Fibroblast of gingiva (primary cell): ENCODE data around the gene TRMT6.

Experiments used
- DNase-seq: peaks from one replicate; pipeline ENCODE4 v3.0.0-alpha.2; 2011; ENCODE audit warnings: low read depth

Gene TRMT6, protein sequence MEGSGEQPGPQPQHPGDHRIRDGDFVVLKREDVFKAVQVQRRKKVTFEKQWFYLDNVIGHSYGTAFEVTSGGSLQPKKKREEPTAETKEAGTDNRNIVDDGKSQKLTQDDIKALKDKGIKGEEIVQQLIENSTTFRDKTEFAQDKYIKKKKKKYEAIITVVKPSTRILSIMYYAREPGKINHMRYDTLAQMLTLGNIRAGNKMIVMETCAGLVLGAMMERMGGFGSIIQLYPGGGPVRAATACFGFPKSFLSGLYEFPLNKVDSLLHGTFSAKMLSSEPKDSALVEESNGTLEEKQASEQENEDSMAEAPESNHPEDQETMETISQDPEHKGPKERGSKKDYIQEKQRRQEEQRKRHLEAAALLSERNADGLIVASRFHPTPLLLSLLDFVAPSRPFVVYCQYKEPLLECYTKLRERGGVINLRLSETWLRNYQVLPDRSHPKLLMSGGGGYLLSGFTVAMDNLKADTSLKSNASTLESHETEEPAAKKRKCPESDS

DNA sequence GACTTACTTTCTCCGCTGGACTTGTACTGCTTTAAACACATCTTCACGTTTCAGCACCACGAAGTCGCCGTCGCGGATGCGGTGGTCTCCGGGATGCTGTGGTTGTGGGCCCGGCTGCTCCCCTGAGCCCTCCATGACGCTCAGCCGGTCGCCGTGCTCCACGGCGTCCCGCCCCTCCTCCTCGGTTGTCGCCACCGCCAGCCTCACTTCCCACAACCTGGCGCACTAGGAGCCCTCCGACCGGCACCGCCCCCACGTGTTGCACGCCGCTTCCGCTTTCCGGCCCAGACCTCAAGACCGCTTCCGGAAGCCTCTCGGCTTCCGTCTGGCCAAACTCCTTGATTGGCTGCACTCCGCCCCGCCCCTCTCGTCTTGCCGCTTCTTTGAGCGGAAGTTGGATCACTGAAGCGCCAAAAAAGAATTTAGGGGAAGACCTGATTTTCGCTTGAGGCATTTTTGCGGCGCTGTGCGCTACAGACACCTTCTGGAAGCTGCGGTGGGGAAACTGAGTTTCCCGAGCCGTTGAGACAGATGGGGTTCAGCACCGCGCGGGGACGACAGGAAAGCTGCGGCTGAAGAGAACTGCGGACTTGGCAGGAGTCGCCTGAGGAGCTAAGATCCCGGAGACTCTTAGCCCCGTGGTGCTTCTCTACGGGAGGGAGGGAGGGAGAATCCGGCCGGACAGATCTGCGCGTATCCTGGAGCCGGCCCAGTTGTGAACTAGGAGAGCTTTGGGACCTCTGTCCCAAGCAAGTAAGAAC lies at the start of gene TRMT6, which contains the start of gene MCM8:
Gene TRMT6 (minus strand): TSS at position 263 of the 761 bp plus-strand sequence. CDS start 128 bp downstream, at position 135.
Gene MCM8 (plus strand): TSS at position 382 of the 761 bp plus-strand sequence. CDS start 1,364 bp downstream, outside the sequence.
- peak; percentile 93 for DNase-seq

DNA sequence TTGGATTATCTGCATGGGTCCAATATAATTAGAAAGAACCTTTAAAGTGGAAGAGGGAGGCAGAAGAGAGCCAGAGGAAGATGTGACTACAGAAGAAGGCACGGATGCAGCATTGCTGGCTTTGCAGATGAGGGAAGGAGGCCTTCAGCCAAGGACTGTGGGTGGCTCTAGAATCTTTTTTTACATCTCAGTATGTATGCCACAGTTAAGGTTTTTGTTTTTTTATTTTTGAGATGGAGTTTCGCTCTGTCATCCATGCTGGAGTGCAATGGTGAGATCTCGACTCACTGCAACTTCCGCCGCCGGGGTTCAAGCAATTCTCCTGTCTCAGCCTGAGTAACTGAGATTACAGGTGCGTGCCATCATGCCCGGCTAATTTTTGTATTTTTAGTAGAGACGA lies 49.5 kb upstream of the TRMT6 start:
- DNase-seq: no peak

DNA sequence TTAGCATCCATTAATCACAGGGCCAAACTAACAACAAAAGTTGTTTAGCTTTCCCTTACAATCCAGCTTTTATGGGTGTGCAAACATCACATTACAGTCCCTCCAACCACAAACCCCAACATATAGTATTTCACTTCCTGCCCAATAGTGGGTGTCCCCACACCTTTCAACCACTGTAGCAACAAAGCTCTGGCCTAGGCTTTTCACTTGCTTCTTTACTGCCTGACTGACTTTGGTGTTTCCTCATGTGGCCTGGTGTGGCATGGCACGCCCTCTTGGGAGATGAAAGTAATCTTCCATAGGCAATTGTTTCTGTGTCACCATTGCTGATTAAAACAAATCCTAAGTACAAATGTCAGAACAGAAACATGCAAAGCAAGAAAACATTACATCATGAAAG lies 46.4 kb upstream of the TRMT6 start:
- no peak for DNase-seq

DNA sequence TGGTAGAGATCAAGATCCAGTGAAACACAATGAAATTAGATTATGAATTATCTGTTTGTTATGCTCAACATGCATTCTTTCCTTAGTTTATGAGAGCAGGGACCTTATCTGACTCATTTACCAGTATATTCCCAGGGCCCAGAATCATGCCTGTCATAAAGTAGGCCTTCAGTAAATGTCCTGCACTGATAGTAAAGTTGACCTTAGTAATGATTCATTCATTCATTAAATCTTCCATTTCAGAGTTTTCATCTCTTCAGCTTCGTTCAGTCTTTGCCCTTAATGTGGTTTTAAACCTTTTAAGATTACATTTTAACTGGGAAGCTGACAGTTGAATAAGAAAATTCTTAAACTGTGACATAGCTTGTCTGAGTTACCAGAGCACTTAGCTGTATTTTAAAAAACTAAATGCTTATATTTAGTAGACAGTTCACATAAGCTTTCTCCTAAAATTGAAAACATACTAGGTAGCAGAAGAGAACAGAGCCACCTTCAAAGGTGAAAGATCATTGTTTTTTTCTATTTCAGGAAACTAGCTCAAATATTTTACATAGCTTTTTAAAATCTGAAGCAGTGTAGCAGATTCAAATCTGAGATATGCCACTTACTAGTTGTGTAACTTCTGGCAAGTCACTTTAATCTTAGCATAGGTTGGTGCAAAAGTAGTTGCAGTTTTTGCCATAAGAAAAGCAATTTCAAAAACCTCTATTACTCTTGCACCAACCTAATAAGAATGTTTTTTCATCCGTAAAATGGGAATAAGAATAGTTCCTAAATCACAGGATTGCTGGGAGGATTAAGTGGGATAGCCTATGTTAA lies 41.5 kb upstream of the TRMT6 start:
- no peak for DNase-seq

DNA sequence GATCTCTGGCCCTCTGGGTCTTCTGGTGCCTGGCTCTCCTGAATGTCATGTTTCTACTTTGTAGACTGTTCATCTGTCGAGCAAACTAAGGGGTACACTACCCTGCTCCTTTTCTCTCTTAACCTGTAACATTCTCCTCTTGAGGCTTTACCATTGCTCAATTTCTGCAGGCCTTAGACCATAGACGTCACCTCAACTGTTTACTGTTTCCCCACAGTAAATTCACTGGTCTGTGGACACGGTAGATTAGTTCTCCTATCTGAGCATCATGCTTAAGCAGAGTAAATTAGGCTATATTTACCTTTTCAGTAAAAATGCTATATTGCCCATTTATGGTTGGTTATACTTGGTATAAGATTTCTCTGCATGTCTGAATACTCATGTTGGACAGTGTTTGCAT lies 40.6 kb upstream of the TRMT6 start:
- DNase-seq: no peak

DNA sequence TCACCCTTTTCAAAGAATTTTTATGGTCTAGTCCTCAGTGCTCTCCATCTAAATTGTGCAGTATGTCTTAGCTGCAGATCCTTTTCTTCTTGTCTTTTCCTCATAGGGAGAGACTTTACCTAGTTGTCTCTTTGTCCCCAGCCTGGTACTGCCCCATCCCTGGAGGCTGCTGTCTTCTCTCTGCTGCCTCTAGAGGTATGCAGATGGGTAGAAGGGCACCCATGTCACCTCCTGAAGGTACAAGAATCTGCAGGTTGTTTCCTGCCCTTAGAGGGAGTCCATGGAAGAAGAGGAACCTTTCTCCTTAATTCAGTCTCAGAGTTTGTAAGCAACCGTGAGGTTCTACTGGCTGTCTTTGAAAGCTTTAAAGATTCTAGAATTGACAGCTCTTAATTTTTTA lies 39.2 kb upstream of the TRMT6 start:
- no peak for DNase-seq

DNA sequence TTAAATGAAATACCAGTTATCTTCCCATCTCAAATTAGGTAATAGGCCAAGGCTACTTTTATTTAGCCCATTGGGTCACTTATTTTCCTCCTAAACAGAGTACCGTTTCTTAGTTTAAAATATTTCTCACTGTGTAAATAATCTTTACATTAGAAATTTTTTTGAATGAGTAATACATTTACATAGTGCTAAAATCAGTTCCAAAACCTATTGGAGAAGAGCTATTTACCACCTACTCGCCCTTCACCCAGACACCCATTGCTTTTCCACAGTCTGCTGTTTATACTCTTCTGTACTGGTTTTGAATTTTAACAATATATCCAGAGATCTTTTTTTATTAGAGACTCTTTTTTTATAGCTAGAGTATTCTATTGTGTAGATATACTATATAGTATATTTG lies 37.0 kb upstream of the TRMT6 start:
- DNase-seq: no peak

DNA sequence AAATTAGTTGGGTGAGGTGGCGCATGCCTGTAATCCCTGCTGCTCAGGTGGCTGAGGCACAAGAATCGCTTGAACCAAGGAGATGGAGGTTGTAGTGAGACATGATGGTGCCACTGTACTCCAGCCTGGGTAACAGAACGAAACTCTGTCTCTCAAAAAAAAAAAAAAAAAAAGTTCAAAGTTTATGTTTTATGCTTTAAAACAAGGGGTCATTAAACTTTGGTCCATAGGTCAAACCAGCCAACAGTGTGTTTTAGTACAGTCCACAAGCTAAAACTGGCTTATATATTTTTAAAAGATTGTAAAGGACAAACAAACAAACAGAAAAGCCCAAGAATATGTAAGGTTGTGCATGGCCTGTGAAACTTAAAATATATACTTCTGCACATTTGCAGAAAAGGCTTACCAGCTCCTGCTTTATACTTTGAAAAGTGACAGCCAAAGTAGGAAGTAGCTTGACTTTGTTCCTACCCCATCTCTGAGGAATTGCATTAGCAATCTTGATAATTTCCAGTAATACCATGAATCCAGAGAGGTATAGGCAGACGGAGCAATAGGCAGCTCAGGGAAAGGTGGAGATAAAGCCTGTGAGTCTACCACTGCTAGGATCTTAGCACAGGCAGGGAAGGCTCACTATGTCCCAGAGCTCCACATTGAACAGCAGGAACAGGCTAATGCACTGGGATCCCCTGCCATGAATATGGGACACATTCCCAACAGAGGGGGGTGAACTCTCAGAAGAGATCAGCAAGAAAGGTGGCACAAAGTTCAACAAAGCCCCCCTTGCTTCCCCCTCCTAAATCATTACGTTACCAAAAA lies 30.6 kb upstream of the TRMT6 start:
- no peak for DNase-seq

DNA sequence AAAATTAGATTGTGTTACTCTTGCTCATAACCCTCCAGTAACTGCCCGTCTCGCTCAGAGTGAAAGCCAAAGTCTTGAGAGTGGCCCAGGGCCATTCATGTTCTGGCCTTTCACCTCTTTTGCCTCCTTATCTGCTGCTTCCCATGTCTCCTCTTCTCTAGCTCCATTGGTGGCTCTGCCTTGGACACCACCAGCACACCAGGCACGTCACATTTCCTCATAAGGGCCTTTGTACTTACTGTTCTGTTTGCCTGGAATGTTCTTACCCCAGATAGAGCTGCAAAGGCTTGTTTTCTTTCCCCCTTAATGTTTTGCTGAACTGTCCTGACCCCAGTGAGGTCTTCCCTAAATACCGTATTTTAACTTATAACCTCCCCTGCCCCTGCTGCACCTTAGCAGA lies 29.5 kb upstream of the TRMT6 start:
- DNase-seq: no peak

DNA sequence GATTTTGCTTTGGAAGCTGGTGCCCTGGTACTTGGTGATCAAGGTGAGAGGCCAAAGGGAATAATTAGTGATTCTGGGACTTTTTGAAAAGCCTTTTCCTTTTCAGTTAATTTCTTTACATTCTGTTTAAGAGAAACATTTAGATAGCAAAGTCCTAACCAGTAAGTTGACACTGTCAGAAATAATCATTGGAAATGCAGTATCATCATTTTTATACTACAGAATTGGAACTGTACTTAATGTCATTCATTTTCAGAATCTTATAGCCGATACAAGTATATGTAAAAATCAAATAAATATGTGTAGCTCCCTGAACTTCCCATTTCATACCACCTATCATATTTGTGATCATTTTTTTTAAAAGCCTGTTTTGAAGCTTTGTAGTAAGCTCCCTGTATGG lies 27.6 kb upstream of the TRMT6 start:
- DNase-seq: no peak

DNA sequence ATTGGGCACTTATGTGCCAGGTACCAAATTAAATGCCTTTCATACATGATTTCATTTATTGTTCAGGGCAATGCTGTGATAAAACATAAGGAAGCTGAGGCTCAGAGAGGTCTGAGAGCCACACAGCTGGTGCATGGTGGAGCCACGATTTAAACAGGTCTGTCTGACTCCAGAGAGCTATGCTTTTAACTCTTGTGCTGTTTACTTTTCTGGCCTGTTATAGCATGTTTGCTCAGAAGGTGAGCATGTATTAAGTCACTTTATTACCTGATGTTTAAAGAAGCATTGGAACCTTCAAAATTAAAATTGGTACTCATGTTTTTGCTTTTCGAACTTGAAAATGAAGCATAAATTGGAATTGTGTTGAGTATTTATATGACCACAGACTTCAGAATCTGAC lies 26.9 kb upstream of the TRMT6 start:
- DNase-seq: no peak

DNA sequence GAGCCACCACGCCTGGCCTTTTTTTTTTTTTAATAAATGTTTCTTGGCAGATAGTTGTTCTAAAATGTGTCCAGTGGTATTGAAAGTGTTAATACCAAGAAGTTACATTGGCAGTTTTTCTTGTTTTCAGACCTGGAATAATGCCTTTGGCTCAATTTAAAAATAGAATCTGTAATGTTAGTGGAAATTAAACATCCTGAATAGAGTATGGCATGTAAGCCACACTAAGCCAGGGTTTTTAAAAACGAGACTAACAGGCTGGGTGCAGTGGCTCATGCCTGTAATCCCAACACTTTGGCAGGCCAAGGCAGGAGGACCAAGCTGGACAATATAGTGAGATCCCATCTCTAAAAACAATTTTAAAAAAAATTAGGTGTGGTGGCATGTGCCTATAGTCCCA lies 25.4 kb upstream of the TRMT6 start:
- DNase-seq: peak; percentile 39

DNA sequence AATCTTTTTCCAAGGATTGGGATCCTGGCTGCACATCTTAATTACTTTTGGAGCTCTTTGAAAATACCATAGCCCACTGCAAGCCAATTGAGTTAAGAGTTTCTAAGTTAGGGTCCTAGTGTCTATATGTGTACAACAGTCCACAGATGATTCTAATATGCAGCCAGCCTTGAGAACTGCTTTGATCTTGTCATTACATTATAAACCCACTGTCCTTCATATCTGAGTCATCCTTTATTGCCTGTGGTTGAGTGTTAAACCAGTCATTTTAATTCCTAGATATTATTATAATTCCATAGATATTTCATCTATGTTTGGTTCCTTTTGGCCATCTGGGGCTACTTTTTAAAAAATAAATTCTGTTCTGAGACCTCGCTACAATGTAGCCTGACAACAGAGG lies 24.2 kb upstream of the TRMT6 start:
- DNase-seq: no peak

DNA sequence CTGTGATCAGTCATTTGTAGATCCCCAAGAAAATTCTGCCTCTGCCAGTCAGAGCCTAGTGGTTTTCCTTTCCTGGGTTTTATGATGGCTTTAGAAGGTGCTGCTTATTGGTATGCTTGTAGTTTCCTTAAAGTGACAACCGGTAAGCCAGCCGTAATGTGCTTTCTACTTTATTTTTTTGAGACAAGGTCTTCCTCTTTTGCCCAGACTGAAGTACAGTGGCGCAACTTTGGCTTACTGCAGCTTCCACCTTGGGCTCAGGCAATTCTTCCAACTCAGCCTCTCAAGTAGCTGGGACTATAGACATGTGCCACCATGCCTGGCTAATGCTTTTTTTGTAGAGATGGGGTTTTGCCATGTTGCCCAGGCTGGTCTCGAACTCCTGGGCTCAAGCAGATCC lies 23.6 kb upstream of the TRMT6 start:
- no peak for DNase-seq

DNA sequence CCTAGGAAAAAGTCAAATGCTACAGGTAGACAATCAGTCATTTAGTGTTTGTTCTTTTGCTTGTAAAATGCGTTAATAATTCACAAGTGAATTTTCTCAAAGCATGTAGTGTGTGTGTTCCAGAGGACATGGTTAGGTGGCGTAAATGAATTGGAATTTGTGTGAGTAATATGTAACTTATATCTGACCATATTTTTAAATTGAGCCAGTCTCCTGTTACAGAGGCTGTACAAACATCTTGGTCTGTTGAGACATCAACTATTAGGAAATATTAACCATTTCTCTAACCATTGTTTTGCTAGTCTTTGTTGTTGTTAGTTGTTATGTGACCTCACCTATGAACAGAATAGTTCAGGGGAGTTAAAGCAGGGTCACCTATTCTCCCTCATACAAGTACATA lies 22.8 kb upstream of the TRMT6 start:
- DNase-seq: peak; percentile 87

DNA sequence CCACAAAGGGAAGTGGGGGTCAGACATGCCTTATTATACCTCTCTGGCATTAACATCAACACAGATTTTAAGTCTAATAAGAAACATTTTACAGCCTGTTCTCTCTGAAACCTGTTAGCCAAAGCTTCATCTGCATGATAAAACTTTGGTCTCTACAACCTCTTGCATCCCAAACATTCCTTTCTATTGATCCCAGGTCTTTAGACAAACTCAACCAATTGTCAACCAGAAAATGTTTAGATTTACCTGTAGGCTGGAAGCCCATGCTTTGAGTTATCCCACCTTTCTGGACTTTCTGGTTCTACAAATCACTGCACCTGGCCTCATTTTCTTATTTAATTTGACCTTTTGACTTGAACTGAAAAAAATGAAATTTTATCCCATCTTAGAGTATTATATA lies 20.9 kb upstream of the TRMT6 start:
- DNase-seq: no peak

DNA sequence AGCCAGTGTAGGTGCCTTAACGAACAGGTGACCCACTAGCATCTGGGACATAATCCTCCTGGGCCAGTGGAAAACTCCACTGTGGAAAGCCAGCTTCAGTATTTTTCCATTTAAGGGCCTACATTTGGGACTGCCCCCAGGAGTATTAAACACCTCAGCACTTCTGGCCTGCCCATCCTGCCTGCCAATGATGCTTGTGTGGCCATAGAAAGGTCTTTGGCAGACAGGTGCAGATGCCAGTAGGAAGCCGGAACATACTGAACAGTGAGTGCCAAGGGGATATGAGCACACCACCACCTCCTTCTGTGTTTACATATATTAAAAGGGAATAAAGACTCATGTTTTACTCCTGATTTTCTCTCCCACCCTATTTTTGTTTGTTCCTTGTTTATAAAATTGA lies 20.0 kb upstream of the TRMT6 start:
- DNase-seq: no peak

DNA sequence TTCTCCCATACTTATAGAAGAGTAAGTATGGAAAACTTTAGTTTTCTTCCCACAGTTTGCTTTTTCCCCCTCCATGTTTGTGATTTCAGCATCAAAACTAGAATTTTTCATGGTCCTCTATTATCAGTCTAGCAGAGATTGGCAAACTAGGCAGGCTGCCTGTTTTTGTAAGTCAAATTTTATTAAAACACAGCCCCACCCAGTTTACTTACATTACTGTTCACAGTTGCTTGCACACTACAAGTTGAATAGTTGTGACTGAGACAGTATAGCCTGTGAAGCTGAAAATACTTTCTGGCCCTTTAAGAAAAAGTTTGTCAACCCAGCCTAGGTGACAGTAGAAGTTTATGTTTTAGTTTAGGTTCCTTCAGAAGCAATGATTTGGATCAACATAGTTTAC lies 19.6 kb upstream of the TRMT6 start:
- no peak for DNase-seq

DNA sequence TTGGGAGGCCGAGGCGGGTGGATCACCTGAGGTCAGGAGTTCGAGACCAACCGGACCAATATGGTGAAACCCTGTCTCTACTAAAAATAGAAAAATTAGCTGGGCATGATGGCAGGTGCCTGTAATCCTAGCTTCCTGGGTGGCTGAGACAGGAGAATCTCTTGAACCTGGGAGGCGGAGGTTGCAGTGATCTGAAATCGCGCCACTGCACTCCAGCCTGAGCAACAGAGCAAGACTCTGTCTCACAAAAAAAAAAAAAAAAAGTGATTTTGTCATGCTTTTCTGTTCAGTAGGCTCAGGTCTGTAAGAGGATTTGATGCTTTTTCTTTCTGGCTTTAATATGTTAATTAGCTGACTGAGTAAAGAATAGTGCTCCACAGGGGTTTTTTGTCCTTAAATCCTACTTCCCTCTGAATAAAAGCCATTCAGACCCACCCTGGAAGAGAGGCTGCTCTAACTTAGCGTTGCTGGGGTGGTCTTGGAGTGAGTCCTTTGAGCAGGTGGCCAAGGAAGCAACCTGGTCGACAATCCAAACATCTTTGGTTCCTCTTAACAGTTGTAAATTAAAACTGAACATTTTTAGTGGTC lies 19.1 kb upstream of the TRMT6 start:
- DNase-seq: no peak

DNA sequence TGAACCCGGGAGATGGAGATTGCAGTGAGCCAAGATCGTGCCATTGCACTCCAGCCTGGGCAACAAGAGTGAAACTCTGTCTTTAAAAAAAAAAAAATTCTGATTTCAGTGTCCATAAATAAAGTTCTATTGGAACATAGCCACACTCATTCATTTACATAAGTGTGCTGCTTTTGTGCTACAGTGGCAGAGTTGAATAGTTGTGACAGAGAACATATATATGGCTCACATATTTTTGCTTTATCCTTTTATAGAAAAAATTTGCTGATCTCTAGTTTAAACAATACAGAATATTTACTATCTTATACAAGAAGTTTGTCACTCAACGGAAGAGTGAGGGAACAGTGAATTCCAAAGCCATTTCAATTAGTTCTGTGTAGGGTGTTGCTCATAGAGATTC lies 18.1 kb upstream of the TRMT6 start:
- DNase-seq: no peak

DNA sequence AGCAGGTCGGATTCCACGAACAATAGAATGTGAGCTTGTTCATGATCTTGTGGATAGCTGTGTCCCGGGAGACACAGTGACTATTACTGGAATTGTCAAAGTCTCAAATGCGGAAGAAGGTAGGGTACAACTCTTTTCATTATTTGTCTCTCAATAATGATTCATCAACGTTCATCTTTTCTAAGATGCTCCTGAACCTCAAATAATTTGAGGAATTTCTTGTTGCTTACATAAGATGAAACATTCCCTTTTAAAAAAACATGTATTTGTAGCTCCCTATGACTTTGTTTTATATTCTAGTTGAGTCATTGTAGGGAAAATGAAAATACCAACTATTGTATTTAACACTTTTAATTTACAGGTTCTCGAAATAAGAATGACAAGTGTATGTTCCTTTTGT lies 17.1 kb upstream of the TRMT6 start:
- no peak for DNase-seq
